Prostate gland (tissue), 2 donors: ENCODE results near the gene TBCA. TPM values are rescaled to one million over a fixed set of nuclear protein-coding genes. Genes with fewer than 3 reads are reported as not detected.

Experiments
- DNase-seq: peaks from one replicate; pipeline ENCODE4 v3.0.0-alpha.2; 2019; ENCODE audit warnings: low spot score
- H3K27ac ChIP-seq, 2 donors: fragments of 200-600 bp; sonication (generic); 2 replicates each; pipeline ENCODE4 v1.5.1; 2017 to 2019
- H3K27me3 ChIP-seq: fragments of 200-600 bp; sonication (generic); replicated peaks from 2 replicates; pipeline ENCODE4 v1.5.1; 2019; ENCODE audit not compliant: insufficient read depth
- H3K36me3 ChIP-seq, 2 donors: fragments of 200-600 bp; sonication (generic); 1 replicate in 1 of 2; 2 replicates in 1 of 2; pipeline versions ENCODE4 v1.5.1 to v1.8.1; 2017 to 2019
- H3K4me1 ChIP-seq: fragments of 200-600 bp; sonication (generic); replicated peaks from 2 replicates; pipeline ENCODE4 v1.5.1; 2019
- H3K4me3 ChIP-seq, 2 donors: fragments of 200-600 bp; sonication (generic); 2 replicates each; pipeline ENCODE4 v1.5.1; 2017 to 2019
- H3K9me3 ChIP-seq: fragments of 200-600 bp; sonication (generic); 2 replicates; pipeline ENCODE4 v1.5.1; 2017
- POLR2A ChIP-seq: fragments of 450-650 bp; IDR thresholded peaks from one replicate; pipeline ENCODE4 v1.6.1; 2016; ENCODE audit warnings: antibody characterized with exemption, mild to moderate bottlenecking
- POLR2AphosphoS5 ChIP-seq: sonication (generic); formaldehyde crosslinking; IDR thresholded peaks from one replicate; pipeline ENCODE4 v1.6.1; 2017; ENCODE audit warnings: antibody characterized with exemption
- WGBS: methylation state at CpG from one replicate; pipeline ENCODE4 v1.1.5; 2018; 5-methylcytosine and 5-hydroxymethylcytosine counted together
- intact Hi-C: fragments of 100-400 bp; cut with DNase I; formaldehyde crosslinking; loops from one replicate; pipeline ENCODE4 v1.14.2; 2022
- total RNA-seq, 2 donors: library from RNA; depleted of rRNA; stranded (reverse); fragments of >200 nt; gene quantifications; one replicate each; pipeline ENCODE4 v1.1.0, GENCODE V29; 2016
- TF ChIP-seq, protein P1 (sequence below), 4 experiments: fragments of 200-600 bp in 2 of 4; fragments of 450-650 bp in 2 of 4; sonication (generic) in 2 of 4; IDR thresholded peaks; 1 replicate in 3 of 4; 2 replicates in 1 of 4; pipeline ENCODE4 v1.5.1; 2016 to 2019; ENCODE audit warnings: antibody characterized with exemption in 4 of 4, mild to moderate bottlenecking in 2 of 4, moderate library complexity in 2 of 4

The TBCA gene
- total RNA-seq, 2 donors from 2014 or later: 120 to 180 TPM

DNA sequence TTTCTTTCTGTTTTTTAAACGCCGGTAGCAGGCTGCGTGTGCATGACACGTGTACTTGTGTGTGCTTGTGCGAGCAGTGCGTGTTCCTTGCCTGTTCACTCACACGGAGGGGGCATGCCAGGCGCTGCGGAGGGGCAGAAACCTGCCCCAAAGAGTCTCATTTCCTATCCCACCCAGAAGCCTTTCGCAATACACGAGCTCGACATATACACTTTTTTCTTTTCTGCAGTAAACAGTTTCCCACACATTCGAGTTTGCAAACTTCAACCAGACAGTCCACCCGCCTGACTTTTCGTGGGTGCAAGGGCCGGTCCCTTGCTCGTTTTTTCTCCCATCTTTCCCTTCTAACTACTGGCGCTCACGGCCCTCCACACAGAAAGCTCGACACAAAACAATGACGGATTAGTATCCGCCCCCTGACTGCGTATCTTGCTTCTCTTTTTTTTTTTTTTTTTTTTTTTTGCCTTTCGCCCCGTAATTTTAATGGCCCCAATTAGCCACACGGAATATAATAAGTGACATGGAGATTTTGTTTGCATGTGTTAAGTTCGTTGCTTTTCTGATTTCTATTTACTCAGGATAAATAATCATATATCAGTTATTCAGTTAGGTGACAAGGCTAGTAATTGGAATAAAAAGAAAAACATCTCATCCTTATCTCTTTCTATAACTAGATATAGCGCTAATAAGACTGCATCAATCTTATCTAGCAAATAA, 132.3 kb downstream of the TBCA start:
- TF ChIP-seq POLR2AphosphoS5 (no peak), POLR2A (no peak)
- TF ChIP-seq, protein P1, sequence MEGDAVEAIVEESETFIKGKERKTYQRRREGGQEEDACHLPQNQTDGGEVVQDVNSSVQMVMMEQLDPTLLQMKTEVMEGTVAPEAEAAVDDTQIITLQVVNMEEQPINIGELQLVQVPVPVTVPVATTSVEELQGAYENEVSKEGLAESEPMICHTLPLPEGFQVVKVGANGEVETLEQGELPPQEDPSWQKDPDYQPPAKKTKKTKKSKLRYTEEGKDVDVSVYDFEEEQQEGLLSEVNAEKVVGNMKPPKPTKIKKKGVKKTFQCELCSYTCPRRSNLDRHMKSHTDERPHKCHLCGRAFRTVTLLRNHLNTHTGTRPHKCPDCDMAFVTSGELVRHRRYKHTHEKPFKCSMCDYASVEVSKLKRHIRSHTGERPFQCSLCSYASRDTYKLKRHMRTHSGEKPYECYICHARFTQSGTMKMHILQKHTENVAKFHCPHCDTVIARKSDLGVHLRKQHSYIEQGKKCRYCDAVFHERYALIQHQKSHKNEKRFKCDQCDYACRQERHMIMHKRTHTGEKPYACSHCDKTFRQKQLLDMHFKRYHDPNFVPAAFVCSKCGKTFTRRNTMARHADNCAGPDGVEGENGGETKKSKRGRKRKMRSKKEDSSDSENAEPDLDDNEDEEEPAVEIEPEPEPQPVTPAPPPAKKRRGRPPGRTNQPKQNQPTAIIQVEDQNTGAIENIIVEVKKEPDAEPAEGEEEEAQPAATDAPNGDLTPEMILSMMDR (IDR thresholded peaks at IDR 0.05): no peak
- intact Hi-C loops: loop anchor here (10.0 kb wide), 1 partner anchor 131 kb away; the partner anchor contains the start of gene TBCA
- no peaks in the 10 kb centered on the region for H3K36me3 ChIP-seq
- DNase-seq: no peak
- no peaks in the 10 kb centered on the region for H3K4me1 ChIP-seq
- no peak overlapping the region for H3K27ac ChIP-seq
- peaks cover 59% of the 10 kb centered on the region for H3K27me3 ChIP-seq
- H3K4me3 ChIP-seq: no peak overlapping the region
- H3K9me3 ChIP-seq: no peaks in the 10 kb centered on the region
- WGBS: 10% methylated on average over 28 of the region's 28 CpGs

DNA sequence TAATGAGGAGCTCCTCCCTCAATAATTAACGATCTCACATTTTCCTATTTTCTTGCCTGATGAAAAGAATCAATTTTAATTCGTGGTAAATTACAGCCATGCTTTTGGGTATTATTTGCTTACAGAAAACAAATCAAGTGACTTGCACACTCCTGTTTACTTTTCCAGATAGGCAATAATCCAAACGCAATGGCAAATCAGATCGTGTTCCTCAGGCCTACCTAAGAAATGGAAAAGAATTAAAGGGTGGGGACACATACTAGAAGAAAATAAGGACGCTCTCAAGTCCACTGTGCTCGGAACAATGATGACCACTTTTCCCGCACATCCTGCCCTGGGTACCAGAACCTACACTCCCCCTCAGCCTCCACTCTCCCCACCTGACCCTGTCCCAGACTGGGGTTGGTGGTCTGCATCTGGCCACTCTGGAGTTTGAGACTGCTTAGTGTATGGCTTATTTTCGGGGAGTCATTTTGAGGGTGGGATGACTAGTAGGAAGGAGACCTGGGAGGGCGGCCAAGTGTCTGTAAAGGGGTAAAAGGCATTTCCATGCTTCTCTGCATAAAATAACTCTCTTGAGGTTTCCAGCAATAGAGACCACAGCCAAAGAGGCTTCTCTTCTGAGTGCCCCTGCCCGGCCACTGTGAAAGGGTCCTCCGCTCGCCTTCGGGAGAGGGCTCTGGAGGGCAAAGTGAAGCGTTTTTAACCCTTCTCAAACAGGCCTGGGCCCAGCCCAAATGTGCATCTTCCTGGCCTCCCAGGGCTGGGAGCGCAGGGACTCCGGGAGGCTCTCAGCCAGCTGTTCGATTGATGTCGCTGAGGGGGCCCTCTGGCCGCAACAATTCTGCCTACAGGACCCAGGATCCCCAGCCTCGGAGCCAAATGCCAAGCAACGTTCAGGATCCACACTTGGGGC, 133.1 kb downstream of the TBCA start:
- Histone ChIP-seq H3K27ac (no peak overlapping the region), H3K9me3 (no peaks in the 10 kb centered on the region), H3K36me3 (no peaks in the 10 kb centered on the region), H3K4me3 (no peak overlapping the region), H3K4me1 (no peaks in the 10 kb centered on the region), H3K27me3 (peaks cover 62% of the 10 kb centered on the region)
- 9% methylated on average over 21 of the region's 21 CpGs for WGBS
- DNase-seq: no peak
- TF ChIP-seq, protein P1 (IDR thresholded peaks at IDR 0.05): no peak
- no peak for TF ChIP-seq POLR2AphosphoS5
- TF ChIP-seq POLR2A: no peak
- intact Hi-C loops: loop anchor here (10.0 kb wide), 1 partner anchor 132 kb away; the partner anchor contains the start of gene TBCA

DNA sequence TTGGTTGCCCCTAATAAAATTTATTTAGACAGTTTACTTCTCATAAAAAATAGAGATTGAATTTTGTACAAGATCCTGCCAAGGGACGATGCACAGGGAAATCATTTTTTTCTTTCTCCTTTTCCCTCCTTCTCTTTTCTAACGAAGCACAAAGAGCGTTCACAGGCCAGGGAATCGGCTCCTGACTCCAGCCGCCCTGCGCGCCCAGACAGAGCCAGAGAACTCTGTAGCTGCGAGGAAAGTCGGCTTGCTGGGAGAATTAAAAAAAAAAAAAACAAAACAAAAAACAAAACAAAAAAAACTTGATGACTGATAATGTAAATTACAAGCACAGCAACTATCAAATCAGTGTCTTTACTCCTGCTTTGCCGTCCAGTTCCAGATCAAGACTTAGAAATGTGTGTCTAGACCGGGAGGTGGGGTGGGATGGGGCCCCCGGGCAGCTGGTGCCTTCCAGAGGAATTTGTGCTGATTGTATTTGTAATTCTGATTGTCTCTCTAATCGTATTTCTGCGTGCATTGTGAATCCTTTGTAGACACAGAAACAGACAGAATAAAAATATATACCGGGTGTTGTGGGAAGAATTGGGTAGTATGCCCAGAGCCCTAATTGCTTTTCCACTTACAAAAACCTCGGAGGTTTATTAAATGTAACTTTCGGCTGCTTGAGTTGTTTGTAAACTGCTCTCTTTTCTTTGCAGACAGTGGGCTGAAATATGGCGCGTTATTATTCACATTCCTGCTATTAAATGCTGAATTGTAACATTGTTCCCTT, 134.0 kb downstream of the TBCA start:
- whole genome bisulfite sequencing: 15% methylated on average over 19 of the region's 19 CpGs
- DNase-seq: no peak
- H3K27ac ChIP-seq: no peak overlapping the region
- no peaks in the 10 kb centered on the region for H3K4me1 ChIP-seq
- H3K4me3 ChIP-seq: no peak overlapping the region
- peaks cover 65% of the 10 kb centered on the region for H3K27me3 ChIP-seq
- H3K9me3 ChIP-seq: no peaks in the 10 kb centered on the region
- intact Hi-C loops: loop anchor here (10.0 kb wide), 1 partner anchor 133 kb away; the partner anchor contains the start of gene TBCA
- no peaks in the 10 kb centered on the region for H3K36me3 ChIP-seq
- TF ChIP-seq POLR2AphosphoS5 (no peak), POLR2A (no peak)
- TF ChIP-seq, protein P1 (IDR thresholded peaks at IDR 0.05): no peak

DNA sequence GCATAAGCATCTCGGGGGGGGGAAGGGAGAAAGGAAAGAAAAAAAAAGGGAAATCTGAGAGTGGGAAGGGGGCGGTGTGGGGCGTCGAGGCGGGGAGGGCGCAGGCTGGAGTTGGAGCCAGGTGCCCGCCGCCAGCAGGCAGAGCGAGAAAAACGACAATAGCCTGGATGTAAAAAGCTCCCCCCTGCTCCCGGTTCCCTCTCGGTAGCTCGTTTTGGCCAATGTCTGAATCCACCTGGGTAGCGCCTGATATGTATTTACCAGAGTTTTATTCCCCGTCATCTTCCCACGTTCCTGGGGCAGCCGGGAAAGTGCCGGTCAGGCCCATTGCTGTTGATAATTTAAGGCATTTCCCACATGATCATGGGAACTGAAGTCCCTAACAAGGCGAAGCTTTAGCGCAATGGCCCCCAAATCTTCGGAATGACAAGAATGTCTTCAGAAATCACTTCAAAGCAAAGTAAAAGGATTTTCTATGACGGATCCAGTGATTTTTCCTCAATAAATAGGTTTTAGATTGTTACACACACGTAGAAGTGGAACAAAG, 134.7 kb downstream of the TBCA start:
- peaks cover 70% of the 10 kb centered on the region for H3K27me3 ChIP-seq
- TF ChIP-seq POLR2A (no peak), POLR2AphosphoS5 (no peak)
- TF ChIP-seq, protein P1 (IDR thresholded peaks at IDR 0.05): no peak
- H3K27ac ChIP-seq: no peak overlapping the region
- no peak for DNase-seq
- H3K4me1 ChIP-seq: no peaks in the 10 kb centered on the region
- H3K9me3 ChIP-seq: no peaks in the 10 kb centered on the region
- intact Hi-C loops: loop anchor here (10.0 kb wide), 1 partner anchor 133 kb away; the partner anchor contains the start of gene TBCA
- H3K4me3 ChIP-seq: no peak overlapping the region
- no peaks in the 10 kb centered on the region for H3K36me3 ChIP-seq
- 12% methylated on average over 23 of the region's 23 CpGs for WGBS

Other genes with a start within 250 kb of the TBCA start
- gene OTP, start 137.6 kb downstream of the TBCA start, total RNA-seq: not detected